A549 (cell line): ENCODE results near the gene KCNQ1.

ENCODE experiments used
- CEBPB ChIP-seq, 2 experiments: fragments of >200 bp in 1 of 2; sonication (Bioruptor Twin) in 1 of 2; formaldehyde crosslinking in 1 of 2; IDR thresholded peaks; 2 replicates each; pipeline ENCODE4 v1.6.1; 2012 to 2016
- EP300 ChIP-seq, 2 experiments: fragments of >200 bp; sonication (Bioruptor Twin); formaldehyde crosslinking; IDR thresholded peaks; 2 replicates in 1 of 2; 3 replicates in 1 of 2; pipeline ENCODE4 v1.6.1; 2016 to 2017
- HDAC2 ChIP-seq: fragments of 200-600 bp; sonication (generic); IDR thresholded peaks from 2 replicates; pipeline ENCODE4 v1.6.1; 2016
- KDM5A ChIP-seq: fragments of 200-600 bp; sonication (generic); IDR thresholded peaks from 2 replicates; pipeline ENCODE4 v1.6.1; 2016; ENCODE audit warnings: antibody characterized with exemption, mild to moderate bottlenecking
- NR3C1 ChIP-seq: fragments of >200 bp; sonication (Bioruptor Twin); formaldehyde crosslinking; IDR thresholded peaks from 3 replicates; pipeline ENCODE4 v1.6.1; 2017
- PHF8 ChIP-seq: fragments of 200-600 bp; sonication (generic); IDR thresholded peaks from 2 replicates; pipeline ENCODE4 v1.6.1; 2016; ENCODE audit warnings: low read depth, mild to moderate bottlenecking, antibody characterized with exemption, moderate library complexity, borderline replicate concordance
- POLR2A ChIP-seq: IDR thresholded peaks from 2 replicates; pipeline ENCODE4 v1.6.1; 2012; ENCODE audit warnings: mild to moderate bottlenecking, low read length
- RCOR1 ChIP-seq: fragments of 150-350 bp; IDR thresholded peaks from 2 replicates; pipeline ENCODE4 v1.6.1; 2014; ENCODE audit warnings: antibody characterized with exemption, low read length, low read depth
- TF ChIP-seq, protein P1 (sequence below): fragments of >200 bp; sonication (Bioruptor Twin); formaldehyde crosslinking; IDR thresholded peaks from 3 replicates; pipeline ENCODE4 v1.5.1; 2016
- TF ChIP-seq, protein P2 (sequence below): IDR thresholded peaks from 2 replicates; pipeline ENCODE4 v1.6.1; 2012
- TF ChIP-seq, protein P3 (sequence below): fragments of 450-650 bp; IDR thresholded peaks from 2 replicates; pipeline ENCODE4 v1.6.1; 2014; ENCODE audit warnings: antibody characterized with exemption

DNA sequence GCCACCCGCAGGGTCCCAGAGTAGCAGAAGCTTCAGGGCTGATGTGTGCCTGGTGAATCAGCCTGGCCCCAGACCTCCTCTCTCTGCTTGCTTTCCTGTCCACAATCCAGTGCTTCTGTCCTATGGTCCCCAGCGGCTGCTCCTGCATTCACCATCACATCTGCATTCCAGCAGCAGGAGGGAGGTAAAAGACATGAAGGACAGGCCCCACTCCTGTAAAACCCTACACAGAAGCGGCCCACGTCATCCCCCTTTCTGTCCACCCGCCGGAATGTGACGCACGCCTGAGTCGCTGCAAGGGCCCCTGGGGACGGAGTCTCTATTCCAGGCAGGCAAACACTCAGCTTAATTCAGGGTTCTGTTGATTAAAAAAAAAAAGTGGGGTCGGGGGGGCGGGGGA, 382.4 kb downstream of the KCNQ1 start:
- TF ChIP-seq POLR2A (no peak), HDAC2 (no peak), NR3C1 (no peak), CEBPB (IDR thresholded peaks at IDR 0.05) (no peak), KDM5A (no peak), RCOR1 (no peak), EP300 (IDR thresholded peaks at IDR 0.05) (no peak), PHF8 (no peak)
- TF ChIP-seq, protein P1, sequence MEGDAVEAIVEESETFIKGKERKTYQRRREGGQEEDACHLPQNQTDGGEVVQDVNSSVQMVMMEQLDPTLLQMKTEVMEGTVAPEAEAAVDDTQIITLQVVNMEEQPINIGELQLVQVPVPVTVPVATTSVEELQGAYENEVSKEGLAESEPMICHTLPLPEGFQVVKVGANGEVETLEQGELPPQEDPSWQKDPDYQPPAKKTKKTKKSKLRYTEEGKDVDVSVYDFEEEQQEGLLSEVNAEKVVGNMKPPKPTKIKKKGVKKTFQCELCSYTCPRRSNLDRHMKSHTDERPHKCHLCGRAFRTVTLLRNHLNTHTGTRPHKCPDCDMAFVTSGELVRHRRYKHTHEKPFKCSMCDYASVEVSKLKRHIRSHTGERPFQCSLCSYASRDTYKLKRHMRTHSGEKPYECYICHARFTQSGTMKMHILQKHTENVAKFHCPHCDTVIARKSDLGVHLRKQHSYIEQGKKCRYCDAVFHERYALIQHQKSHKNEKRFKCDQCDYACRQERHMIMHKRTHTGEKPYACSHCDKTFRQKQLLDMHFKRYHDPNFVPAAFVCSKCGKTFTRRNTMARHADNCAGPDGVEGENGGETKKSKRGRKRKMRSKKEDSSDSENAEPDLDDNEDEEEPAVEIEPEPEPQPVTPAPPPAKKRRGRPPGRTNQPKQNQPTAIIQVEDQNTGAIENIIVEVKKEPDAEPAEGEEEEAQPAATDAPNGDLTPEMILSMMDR, result no peak
- TF ChIP-seq, protein P2, sequence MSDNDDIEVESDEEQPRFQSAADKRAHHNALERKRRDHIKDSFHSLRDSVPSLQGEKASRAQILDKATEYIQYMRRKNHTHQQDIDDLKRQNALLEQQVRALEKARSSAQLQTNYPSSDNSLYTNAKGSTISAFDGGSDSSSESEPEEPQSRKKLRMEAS, result no peak
- TF ChIP-seq, protein P3, sequence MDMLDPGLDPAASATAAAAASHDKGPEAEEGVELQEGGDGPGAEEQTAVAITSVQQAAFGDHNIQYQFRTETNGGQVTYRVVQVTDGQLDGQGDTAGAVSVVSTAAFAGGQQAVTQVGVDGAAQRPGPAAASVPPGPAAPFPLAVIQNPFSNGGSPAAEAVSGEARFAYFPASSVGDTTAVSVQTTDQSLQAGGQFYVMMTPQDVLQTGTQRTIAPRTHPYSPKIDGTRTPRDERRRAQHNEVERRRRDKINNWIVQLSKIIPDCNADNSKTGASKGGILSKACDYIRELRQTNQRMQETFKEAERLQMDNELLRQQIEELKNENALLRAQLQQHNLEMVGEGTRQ, result no peak
